Liver (tissue), 9 donors: ENCODE results near the gene C19orf12. TPM values are rescaled to one million over a fixed set of nuclear protein-coding genes. Genes with fewer than 3 reads are reported as not detected.
A peak's percentile ranks its signal among the peaks of the same experiment; 100 is the strongest.

Experiments used
- DNase-seq: peaks from one replicate; pipeline ENCODE4 v3.0.0-alpha.2; 2017; ENCODE audit warnings: low spot score
- H3K27ac ChIP-seq, 2 donors: one replicate each; pipeline ENCODE4 v1.7.0; 2013; ENCODE audit warnings: inconsistent platforms in 2 of 2, low read length in 2 of 2, control low read depth in 1 of 2, low read depth in 1 of 2, mild to moderate bottlenecking in 1 of 2
- H3K27me3 ChIP-seq, 4 donors: one replicate each; pipeline versions ENCODE4 v1.6.1 to v1.7.0; 2013; ENCODE audit warnings: low read length in 3 of 4, inconsistent platforms in 1 of 4, mild to moderate bottlenecking in 1 of 4, moderate library complexity in 1 of 4; ENCODE audit not compliant: control insufficient read depth in 4 of 4, insufficient read depth in 4 of 4
- H3K36me3 ChIP-seq, 4 donors: one replicate each; pipeline versions ENCODE4 v1.6.1 to v1.7.0; 2013; ENCODE audit warnings: low read length in 3 of 4, mild to moderate bottlenecking in 3 of 4, low read depth in 1 of 4, moderate library complexity in 1 of 4; ENCODE audit not compliant: control insufficient read depth in 4 of 4, insufficient read depth in 3 of 4
- H3K4me1 ChIP-seq, 4 donors: one replicate each; pipeline versions ENCODE4 v1.6.1 to v1.7.0; 2013; ENCODE audit warnings: low read length in 3 of 4, mild to moderate bottlenecking in 3 of 4, moderate library complexity in 1 of 4; ENCODE audit not compliant: control insufficient read depth in 4 of 4, insufficient read depth in 4 of 4
- H3K4me3 ChIP-seq, 3 donors: one replicate each; pipeline versions ENCODE4 v1.6.1 to v1.7.0; 2013; ENCODE audit warnings: low read length in 3 of 3, control low read depth in 1 of 3, low read depth in 1 of 3, mild to moderate bottlenecking in 1 of 3
- H3K9ac ChIP-seq, 2 donors: one replicate each; pipeline ENCODE4 v1.7.0; 2013; ENCODE audit warnings: low read length in 2 of 2, mild to moderate bottlenecking in 2 of 2, moderate library complexity in 2 of 2, control low read depth in 1 of 2, low read depth in 1 of 2
- H3K9me3 ChIP-seq, 4 donors: one replicate each; pipeline versions ENCODE4 v1.6.1 to v1.7.0; 2013; ENCODE audit warnings: low read length in 3 of 4; ENCODE audit not compliant: control insufficient read depth in 4 of 4
- EGR1 ChIP-seq, 2 donors: IDR thresholded peaks; 2 replicates each; pipeline ENCODE4 v1.6.1; 2016 to 2018; ENCODE audit warnings: antibody characterized with exemption in 2 of 2, low read depth in 2 of 2
- HNF4A ChIP-seq, 2 donors: conservative IDR thresholded peaks; 2 replicates each; pipeline ENCODE4 v1.6.1; 2016; ENCODE audit warnings: antibody characterized with exemption in 2 of 2, mild to moderate bottlenecking in 2 of 2
- JUND ChIP-seq, 2 donors: IDR thresholded peaks; 2 replicates each; pipeline ENCODE4 v1.6.1; 2016; ENCODE audit warnings: antibody characterized with exemption in 2 of 2
- SP1 ChIP-seq: IDR thresholded peaks from 2 replicates; pipeline ENCODE4 v1.6.1; 2018; ENCODE audit warnings: antibody characterized with exemption, mild to moderate bottlenecking
- WGBS: extraction: QIAGEN DNeasy Blood & Tissue Kit; methylation state at CpG from one replicate; pipeline ENCODE4 v1.1.7; 2013; 5-methylcytosine and 5-hydroxymethylcytosine counted together
- polyA plus RNA-seq, 2 donors: library from polyadenylated mRNA; stranded (reverse) in 1 of 2; unstranded in 1 of 2; fragments of 200-250 nt in 1 of 2; fragments of >200 nt in 1 of 2; fragmentation: Nextera tagmentation in 1 of 2; extraction: Ambion mirVana in 1 of 2; gene quantifications; one replicate each; pipeline versions ENCODE4 v1.2.1 to v1.2.3, GENCODE V29; 2013 to 2015
- total RNA-seq, 2 donors: library from RNA; depleted of rRNA; stranded (reverse); fragments of >200 nt; gene quantifications; one replicate each; pipeline ENCODE4 v1.2.3, GENCODE V29; 2014
- TF ChIP-seq, protein P1 (sequence below): IDR thresholded peaks from 2 replicates; pipeline ENCODE4 v1.6.1; 2016; ENCODE audit warnings: antibody characterized with exemption, mild to moderate bottlenecking
- TF ChIP-seq, protein P2 (sequence below): IDR thresholded peaks from 2 replicates; pipeline ENCODE4 v1.6.1; 2016; ENCODE audit warnings: antibody characterized with exemption
- TF ChIP-seq, protein P3 (sequence below): fragments of 150-350 bp; IDR thresholded peaks from 2 replicates; pipeline ENCODE4 v1.5.1; 2017; ENCODE audit warnings: improper control_type of control experiment, low read depth, low read length; ENCODE audit not compliant: missing input control
- donor health status: healthy.
- donor health status: healthy.
- donor health status: healthy.
- donor health status: healthy.
- donor health status: healthy.

The C19orf12 gene
- total and polyA plus RNA-seq, 4 donors = 21.2 to 82.8 (median 40.1) TPM

DNA sequence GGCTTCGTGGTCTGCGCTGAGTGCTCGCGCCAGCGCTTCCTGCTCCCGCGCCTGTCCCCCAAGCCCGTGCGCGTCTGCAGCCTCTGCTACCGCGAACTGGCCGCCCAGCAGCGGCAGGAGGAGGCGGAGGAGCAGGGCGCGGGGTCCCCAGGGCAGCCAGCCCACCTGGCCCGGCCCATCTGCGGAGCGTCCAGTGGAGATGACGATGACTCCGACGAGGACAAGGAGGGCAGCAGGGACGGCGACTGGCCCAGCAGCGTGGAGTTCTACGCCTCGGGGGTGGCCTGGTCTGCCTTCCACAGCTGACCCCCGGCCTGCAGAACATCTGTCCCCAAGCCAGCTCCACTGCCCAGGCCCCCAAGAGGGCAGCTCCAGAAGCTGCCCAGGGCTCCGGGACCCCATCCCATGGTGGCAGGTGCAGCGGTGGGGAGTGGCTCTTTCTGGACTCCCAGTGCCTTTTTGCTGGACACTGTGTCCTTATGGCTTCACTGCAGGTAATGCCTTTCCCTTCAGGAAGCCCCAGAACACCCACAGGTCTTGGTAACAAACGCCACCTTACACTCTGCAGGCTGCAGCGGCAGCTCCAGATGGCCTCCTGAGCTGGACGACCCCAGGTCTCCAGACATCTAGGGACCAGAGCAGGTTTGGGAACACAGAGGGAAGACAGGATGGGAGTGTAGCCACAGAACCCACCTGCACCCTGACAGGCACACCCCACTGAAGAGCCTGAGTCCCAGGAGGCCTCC, 40.5 kb downstream of the C19orf12 start:
- Histone ChIP-seq H3K4me1 (peaks cover 43 to 81% (median 65%) of the 10 kb centered on the region in 4 donors), H3K36me3 (peaks cover 2 to 14% (median 10%) of the 10 kb centered on the region in 4 donors), H3K4me3 (no peak overlapping the region), H3K27ac (peak overlapping the region; percentile 52 to 55), H3K27me3 (no peaks in the 10 kb centered on the region), H3K9ac (no peak overlapping the region), H3K9me3 (no peaks in the 10 kb centered on the region)
- TF ChIP-seq HNF4A (conservative IDR thresholded peaks at IDR 0.05) (no peak), JUND (IDR thresholded peaks at IDR 0.05) (no peak)
- TF ChIP-seq, protein P1, sequence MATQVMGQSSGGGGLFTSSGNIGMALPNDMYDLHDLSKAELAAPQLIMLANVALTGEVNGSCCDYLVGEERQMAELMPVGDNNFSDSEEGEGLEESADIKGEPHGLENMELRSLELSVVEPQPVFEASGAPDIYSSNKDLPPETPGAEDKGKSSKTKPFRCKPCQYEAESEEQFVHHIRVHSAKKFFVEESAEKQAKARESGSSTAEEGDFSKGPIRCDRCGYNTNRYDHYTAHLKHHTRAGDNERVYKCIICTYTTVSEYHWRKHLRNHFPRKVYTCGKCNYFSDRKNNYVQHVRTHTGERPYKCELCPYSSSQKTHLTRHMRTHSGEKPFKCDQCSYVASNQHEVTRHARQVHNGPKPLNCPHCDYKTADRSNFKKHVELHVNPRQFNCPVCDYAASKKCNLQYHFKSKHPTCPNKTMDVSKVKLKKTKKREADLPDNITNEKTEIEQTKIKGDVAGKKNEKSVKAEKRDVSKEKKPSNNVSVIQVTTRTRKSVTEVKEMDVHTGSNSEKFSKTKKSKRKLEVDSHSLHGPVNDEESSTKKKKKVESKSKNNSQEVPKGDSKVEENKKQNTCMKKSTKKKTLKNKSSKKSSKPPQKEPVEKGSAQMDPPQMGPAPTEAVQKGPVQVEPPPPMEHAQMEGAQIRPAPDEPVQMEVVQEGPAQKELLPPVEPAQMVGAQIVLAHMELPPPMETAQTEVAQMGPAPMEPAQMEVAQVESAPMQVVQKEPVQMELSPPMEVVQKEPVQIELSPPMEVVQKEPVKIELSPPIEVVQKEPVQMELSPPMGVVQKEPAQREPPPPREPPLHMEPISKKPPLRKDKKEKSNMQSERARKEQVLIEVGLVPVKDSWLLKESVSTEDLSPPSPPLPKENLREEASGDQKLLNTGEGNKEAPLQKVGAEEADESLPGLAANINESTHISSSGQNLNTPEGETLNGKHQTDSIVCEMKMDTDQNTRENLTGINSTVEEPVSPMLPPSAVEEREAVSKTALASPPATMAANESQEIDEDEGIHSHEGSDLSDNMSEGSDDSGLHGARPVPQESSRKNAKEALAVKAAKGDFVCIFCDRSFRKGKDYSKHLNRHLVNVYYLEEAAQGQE = no peak
- TF ChIP-seq, protein P2, sequence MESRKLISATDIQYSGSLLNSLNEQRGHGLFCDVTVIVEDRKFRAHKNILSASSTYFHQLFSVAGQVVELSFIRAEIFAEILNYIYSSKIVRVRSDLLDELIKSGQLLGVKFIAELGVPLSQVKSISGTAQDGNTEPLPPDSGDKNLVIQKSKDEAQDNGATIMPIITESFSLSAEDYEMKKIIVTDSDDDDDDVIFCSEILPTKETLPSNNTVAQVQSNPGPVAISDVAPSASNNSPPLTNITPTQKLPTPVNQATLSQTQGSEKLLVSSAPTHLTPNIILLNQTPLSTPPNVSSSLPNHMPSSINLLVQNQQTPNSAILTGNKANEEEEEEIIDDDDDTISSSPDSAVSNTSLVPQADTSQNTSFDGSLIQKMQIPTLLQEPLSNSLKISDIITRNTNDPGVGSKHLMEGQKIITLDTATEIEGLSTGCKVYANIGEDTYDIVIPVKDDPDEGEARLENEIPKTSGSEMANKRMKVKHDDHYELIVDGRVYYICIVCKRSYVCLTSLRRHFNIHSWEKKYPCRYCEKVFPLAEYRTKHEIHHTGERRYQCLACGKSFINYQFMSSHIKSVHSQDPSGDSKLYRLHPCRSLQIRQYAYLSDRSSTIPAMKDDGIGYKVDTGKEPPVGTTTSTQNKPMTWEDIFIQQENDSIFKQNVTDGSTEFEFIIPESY = no peak
- no peak for DNase-seq
- 98% methylated on average over 34 of the region's 34 CpGs for WGBS

DNA sequence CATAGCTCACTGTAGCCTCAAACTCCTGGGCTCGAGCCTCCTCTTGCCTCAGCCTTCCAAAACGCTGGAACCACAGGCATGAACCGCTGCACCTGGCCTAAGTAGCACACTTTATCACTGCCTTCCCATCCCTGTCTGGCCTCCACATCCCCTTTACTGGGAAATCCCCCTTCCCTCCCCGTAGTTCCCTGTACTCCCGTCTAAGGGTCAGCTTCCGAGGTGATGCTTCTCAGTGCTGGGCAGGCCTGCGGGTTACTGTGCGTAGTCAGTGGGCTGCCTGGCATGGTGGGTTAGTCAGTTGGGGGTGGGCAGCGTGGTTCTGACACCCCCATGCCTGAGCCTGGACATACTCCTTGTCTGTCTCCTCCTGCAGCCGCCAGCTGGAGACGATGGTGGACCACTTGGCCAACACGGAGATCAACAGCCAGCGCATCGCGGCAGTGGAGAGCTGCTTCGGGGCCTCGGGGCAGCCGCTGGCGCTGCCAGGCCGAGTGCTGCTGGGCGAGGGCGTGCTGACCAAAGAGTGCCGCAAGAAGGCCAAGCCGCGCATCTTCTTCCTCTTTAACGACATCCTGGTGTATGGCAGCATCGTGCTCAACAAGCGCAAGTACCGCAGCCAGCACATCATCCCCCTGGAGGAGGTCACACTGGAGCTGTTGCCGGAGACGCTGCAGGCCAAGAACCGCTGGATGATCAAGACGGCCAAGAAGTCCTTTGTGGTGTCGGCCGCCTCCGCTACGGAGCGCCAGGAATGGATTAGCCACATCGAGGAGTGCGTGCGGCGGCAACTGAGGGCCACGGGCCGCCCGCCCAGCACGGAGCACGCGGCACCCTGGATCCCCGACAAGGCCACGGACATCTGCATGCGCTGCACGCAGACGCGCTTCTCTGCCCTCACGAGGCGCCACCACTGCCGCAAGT, 41.4 kb downstream of the C19orf12 start:
- Histone ChIP-seq H3K9ac (no peak overlapping the region), H3K4me1 (peaks cover 37 to 74% (median 66%) of the 10 kb centered on the region in 4 donors)
- WGBS = 93% methylated on average over 57 of the region's 57 CpGs

More for the DNA sequence above, 41.4 kb downstream of the C19orf12 start:
- Histone ChIP-seq H3K27me3 (no peaks in the 10 kb centered on the region), H3K9me3 (no peaks in the 10 kb centered on the region), H3K27ac (peak overlapping the region; percentile 22 to 27), H3K36me3 (peaks cover 2 to 14% (median 10%) of the 10 kb centered on the region in 4 donors), H3K4me3 (no peak overlapping the region)
- TF ChIP-seq SP1 (no peak), EGR1 (IDR thresholded peaks at IDR 0.05; ENCODE audit: low read depth in 2 of 2) (no peak)
- TF ChIP-seq, protein P3, sequence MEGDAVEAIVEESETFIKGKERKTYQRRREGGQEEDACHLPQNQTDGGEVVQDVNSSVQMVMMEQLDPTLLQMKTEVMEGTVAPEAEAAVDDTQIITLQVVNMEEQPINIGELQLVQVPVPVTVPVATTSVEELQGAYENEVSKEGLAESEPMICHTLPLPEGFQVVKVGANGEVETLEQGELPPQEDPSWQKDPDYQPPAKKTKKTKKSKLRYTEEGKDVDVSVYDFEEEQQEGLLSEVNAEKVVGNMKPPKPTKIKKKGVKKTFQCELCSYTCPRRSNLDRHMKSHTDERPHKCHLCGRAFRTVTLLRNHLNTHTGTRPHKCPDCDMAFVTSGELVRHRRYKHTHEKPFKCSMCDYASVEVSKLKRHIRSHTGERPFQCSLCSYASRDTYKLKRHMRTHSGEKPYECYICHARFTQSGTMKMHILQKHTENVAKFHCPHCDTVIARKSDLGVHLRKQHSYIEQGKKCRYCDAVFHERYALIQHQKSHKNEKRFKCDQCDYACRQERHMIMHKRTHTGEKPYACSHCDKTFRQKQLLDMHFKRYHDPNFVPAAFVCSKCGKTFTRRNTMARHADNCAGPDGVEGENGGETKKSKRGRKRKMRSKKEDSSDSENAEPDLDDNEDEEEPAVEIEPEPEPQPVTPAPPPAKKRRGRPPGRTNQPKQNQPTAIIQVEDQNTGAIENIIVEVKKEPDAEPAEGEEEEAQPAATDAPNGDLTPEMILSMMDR = no peak
- no peak for DNase-seq
